Globus pallidus (tissue), 1 donor: ENCODE results near the gene LRRC75A.
"Not testable (repeated sequence)": the region's sequence is repeated elsewhere in the genome, so short reads cannot be mapped to it uniquely, and the experiment has no call there.

Experiments
- DNase-seq: peaks from one replicate; pipeline ENCODE4 v3.0.0-alpha.2; 2015; ENCODE audit warnings: low spot score

Gene LRRC75A, protein sequence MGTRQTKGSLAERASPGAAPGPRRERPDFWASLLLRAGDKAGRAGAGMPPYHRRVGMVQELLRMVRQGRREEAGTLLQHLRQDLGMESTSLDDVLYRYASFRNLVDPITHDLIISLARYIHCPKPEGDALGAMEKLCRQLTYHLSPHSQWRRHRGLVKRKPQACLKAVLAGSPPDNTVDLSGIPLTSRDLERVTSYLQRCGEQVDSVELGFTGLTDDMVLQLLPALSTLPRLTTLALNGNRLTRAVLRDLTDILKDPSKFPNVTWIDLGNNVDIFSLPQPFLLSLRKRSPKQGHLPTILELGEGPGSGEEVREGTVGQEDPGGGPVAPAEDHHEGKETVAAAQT

DNA sequence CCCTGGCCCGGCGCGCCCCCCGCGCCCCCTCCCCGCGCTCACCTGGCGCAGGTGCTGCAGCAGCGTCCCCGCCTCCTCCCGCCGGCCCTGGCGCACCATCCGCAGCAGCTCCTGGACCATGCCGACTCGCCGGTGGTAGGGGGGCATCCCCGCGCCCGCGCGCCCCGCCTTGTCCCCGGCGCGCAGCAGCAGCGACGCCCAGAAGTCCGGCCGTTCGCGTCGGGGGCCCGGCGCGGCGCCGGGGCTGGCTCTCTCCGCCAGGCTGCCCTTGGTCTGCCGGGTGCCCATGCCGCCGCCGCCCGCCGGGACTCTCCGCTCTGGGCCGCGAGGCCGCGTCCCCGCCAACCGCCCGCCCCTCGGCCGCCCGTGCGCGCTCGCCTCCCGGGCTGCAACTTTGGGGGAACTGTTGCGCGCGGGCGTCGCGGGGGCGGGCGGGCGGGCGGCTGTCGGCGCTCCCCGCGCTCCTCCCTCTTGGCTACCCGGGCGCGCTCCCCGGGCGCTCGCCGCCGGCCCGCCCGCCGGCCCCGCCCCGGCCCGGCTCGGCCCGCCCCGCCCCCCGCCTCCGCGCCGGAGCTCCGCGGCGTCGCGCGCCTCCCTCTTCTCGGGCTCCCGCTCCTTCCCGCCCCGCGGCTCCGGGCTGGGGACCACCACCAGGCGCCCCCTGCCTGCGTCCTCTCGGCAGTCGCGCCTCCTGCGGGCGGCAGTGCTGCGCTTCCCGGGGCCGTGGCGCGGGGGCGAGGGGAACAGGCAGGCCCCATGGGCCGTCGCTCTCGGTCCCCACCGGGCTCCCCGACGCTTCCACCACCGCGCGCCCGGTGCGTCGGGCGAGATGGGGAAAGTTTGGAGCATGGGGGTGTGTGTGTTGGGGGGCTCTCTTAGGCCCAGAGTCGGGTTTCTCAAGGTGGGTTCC, at the start of gene LRRC75A:
LRRC75A (minus strand) TSS at position 491 of the 910 bp plus-strand sequence; CDS start at position 288, 203 bp downstream.
- DNase-seq = peak; percentile 42

DNA sequence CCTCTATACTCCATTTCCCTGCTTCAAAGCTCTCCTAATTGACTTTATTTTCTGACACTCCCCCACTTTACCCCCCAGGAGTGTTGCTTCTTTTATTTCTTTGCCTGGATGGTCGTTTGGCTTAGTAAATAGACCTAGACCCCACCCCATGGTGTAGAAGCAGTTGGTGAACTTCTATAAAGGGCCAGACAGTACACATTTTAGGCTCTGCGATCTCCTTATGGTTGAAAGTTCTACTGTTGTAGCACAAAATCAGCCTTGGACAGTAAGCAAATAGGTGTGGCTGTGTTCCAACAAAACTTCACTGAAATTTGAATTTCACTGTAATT, 45.1 kb upstream of the LRRC75A start:
- no peak for DNase-seq

DNA sequence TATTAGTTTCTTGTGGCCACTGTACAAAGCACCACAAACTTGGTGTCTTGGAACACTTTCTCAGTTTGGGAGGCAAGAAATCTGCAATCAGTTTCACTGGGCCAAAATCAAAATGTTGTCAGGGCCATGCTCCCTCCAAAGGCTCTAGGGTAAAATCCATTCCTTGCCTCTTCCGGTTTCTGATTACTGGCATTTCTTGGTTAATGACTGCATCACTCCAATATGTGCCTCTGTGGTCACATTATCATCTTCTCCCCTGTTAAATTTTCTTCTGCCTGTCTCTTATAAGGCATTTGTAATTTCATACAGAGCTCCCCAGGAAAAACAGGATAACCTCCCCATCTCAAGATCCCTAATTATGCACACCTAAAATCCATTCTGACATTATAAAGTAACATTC, 42.2 kb upstream of the LRRC75A start:
- DNase-seq = no peak

DNA sequence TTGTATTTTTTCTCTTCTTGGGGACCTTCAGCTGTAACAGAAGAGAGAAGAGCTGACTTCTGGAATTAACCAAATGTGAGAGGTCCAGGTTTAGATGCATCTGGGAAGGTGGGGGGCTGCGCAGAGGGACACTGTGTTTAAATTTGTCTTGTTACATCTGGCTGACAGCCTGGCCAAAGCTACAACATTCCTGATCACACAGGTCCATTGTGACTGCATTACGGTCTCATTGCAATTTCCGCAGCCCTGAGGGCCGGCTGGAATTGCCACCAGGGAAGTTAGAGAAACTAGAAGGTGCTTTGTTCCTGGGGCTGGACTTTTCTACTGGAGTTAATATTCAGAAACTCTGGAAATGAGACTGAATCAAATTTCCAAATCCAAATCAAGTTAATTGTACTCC, 37.9 kb upstream of the LRRC75A start:
- DNase-seq = no peak

GRCh38 chr17:16527298-16527697, 35.3 kb upstream of the LRRC75A start:
- no peak for DNase-seq

DNA sequence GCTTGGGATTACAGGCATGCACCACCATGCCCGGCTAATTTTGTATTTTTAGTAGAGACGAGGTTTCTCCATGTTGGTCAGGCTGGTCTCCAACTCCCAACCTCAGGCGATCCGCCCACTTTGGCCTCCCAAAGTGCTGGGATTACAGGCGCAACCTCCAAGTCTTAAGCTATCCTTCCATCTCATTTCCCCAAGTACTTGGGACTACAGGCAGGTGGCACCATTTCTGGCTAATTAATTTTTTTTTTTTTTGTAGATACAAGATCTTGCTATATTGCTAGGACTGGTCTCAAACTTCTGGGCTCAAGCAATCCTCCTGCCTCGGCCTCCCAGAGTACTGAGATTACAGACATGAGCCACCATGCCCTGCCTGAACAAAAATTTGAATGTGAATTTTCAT, 33.6 kb upstream of the LRRC75A start:
- DNase-seq = not testable (repeated sequence)

GRCh38 chr17:16521070-16521727, 29.2 kb upstream of the LRRC75A start:
- peak; percentile 80 for DNase-seq

GRCh38 chr17:16519021-16519420, 27.0 kb upstream of the LRRC75A start:
- DNase-seq = no peak

GRCh38 chr17:16517477-16517876, 25.5 kb upstream of the LRRC75A start:
- DNase-seq = no peak

DNA sequence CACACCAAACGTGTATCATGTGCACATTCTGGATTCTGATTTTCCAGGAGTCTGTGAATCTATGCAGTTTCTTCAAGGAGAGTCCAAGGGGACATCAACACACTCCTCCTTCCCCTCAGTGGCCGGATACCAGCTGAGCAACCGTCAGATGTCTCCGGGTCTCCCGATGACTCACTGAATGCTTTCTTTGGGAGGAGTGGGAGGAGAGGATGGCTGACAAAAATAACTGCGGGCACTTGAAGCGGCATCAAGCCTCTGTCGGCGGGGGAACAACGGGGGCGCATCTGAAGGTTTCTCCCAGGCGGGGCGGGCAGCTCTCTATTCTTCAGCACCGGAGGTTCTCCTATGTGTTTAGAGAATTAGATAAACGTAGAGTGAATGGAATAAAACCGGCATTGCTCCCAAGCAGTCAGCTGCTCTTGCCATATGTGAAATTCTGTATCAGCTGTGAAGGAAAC, 24.6 kb upstream of the LRRC75A start:
- no peak for DNase-seq

GRCh38 chr17:16515933-16516332, 23.9 kb upstream of the LRRC75A start:
- no peak for DNase-seq

DNA sequence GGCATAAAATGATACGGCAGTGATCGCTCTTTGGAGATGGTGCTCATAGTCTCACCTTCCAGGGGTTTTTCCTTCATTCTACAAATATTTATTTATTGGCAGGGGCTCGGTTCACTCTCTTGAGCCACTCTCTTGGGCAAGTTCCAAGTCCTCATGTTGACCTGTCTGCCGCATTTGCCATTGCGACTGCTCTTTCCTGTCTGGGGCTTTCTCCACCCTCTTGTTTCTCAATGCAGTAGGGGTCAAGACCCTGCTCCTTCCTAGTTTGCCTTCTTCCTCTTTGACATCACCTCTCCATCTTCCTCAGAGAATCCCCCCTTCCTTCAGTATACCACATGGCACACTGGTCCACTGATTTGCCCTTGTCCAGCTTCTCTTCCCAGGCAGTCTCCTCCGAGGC, 21.9 kb upstream of the LRRC75A start:
- no peak for DNase-seq

DNA sequence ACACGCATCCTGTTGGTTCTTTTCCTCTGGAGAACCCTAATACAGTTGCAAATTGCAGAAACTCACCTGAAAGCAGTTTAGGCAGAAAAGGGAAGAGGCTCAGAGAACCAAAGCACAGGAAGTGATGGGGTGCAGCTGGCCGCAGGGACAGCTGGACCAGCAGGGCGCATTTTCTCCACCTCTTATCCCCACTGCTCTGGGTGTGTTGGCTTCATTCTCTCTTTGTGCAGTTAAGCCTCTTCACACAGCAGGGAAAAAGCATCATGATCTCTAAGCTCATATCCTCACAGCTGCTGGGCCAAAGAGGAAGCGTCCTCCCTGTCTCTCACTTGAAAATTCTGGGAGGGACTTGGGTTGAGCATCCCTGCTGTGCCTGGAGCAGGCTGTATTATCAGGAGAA, 20.0 kb upstream of the LRRC75A start:
- no peak for DNase-seq

DNA sequence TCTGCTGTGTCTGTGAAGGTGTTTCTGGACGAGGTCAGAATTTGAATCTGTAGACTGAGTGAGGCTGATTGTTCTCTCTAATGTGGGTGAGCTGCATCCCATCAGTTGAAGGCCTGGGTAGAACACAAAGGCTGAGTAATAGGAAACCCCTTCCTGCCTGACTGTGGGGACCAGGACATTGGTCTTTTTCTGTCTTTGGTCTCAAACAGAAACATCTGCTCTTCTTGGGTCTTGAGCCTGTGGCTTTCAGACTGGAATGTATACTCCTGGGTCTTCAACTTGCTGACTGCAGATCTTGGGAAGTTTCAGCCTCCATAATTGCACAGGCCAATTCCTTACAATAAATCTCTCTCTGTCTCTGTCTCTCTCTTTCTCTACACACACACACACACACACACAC, 19.6 kb upstream of the LRRC75A start:
- no peak for DNase-seq

- no peak for DNase-seq
Observed at GRCh38 chr17:16507918-16508533, 16.0 kb upstream of the LRRC75A start.

- DNase-seq = no peak
Observed at GRCh38 chr17:16506188-16506587, 14.2 kb upstream of the LRRC75A start.

DNA sequence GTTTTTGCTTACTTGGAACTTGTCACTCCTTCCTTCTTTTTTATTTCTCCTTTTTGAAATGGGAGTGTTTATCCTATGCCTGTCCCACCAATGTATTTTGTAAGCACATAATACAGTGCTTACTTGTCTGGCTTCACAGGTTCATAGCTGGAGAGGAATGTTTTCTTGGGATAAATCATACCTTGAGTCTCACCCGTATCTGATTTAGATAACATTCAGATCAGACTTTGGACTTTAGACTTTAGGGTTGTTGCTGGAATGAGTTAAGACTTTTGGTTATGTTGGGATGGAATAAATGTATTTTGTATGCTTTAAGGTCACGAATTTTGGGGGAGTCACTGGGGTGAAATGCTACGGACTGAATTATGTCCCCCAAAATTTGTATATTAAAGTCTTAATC, 13.0 kb upstream of the LRRC75A start:
- DNase-seq = no peak

DNA sequence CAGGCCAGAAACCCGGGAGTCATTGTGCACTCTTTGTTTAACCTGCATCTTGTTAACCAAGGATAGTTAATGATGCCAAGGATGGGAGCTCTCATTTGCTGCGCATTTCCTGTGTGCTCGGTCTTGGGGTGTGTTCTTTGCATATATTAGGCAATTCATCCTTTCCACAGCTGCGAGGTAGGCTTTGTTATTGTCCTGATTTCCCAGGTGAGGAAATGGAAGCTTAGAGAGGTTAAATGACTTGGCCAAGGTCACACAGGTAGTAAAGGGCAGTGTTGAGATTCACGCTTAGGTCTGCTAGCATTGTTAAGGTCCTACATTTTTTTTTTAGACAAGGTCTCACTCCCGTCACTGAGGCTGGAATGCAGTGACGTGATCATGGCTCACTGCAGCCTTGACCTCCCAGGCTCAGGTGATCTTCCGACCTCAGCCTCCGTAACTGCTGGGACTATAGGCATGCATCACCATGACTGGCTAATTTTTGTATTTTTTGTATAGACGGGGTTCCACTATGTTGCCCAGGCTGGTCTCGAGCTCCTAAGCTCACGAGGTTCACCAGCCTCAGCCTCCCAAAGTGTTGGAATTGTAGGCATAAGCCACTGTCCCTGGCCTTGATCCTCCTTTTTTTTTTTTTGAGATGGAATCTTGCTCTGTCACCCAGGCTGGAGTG, 5.0 kb upstream of the LRRC75A start:
- no peak for DNase-seq

- DNase-seq = no peak
Observed at GRCh38 chr17:16495980-16496819, 4.2 kb upstream of the LRRC75A start.

DNA sequence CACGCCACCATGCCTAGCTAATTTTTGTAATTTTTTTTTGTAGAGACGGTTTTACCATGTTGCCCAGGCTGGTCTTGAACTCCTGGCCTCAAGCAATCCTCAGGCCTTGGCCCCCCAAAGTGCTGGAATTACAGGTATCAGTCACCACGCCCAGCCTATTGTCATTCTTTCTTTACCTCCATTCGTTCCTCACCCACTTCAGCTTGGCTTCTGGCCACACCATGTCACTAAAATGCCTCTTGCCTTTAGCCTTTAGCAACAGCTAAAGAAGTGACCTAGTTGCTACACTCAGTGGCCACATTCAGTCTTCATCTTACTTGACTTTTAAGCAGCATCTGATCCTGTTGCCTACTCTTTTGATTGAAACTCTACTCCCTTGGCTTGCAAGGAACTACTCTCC, 3.6 kb upstream of the LRRC75A start:
- DNase-seq = no peak

DNA sequence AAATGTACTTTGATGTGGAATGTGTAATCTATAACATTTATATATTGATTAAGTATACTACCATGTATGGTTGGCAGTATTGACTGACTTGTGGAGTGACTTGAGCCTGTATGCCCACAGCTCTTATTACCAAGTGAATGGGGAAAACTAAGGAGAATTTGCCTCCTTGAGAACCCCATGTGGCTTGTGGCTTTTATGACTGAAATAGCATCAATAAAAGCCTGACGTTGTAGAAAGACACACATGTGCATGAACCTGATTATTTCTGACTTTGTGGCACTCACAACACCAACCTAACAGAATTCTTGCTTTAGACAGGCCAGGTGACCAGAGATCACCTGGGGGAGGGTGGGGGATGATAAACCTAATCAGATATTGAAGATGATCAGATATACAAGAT, 2.1 kb upstream of the LRRC75A start:
- no peak for DNase-seq
